Calu3 (cell line): ENCODE measurements around the gene ATIC. TPM values are rescaled to one million over a fixed set of nuclear protein-coding genes. Genes with fewer than 3 reads are reported as not detected.
A peak's percentile ranks its signal among the peaks of the same experiment; 100 is the strongest.
"Not testable (repeated sequence)": the region's sequence is repeated elsewhere in the genome, so short reads cannot be mapped to it uniquely, and the experiment has no call there.

Experiments used
- BruUV-seq: library from RNA; stranded (reverse); fragments of 400-500 nt; replicated peaks from 2 replicates; lab custom pipeline; 2021; lab: Mats Ljungman, UMichigan
- CTCF ChIA-PET: fragments of 300-600 bp; sonication (Branson Sonifier 250); formaldehyde crosslinking; loops from one replicate; lab custom pipeline; 2022; ENCODE audit warnings: antibody characterized with exemption; lab: Charles Lee
- DNase-seq: peaks from one replicate; pipeline ENCODE4 v3.0.0; 2022
- H3K27ac Mint-ChIP-seq: one replicate; pipeline ENCODE4 v1.8.0; 2022; ENCODE audit warnings: mixed read lengths; ENCODE audit not compliant: unreplicated experiment
- H3K27me3 Mint-ChIP-seq: one replicate; pipeline ENCODE4 v1.8.0; 2022; ENCODE audit warnings: mixed read lengths; ENCODE audit not compliant: unreplicated experiment
- H3K36me3 Mint-ChIP-seq: one replicate; pipeline ENCODE4 v1.8.0; 2022; ENCODE audit warnings: mild to moderate bottlenecking, moderate library complexity, mixed read lengths; ENCODE audit not compliant: insufficient read depth, unreplicated experiment
- H3K4me1 Mint-ChIP-seq: one replicate; pipeline ENCODE4 v1.8.0; 2022; ENCODE audit warnings: mild to moderate bottlenecking, low read depth, mixed read lengths; ENCODE audit not compliant: unreplicated experiment
- H3K4me3 Mint-ChIP-seq: one replicate; pipeline ENCODE4 v1.8.0; 2022; ENCODE audit warnings: mild to moderate bottlenecking, low read depth, moderate library complexity, mixed read lengths; ENCODE audit not compliant: unreplicated experiment
- H3K9me3 Mint-ChIP-seq: one replicate; pipeline ENCODE4 v1.8.0; 2022; ENCODE audit warnings: low read depth, mixed read lengths; ENCODE audit not compliant: unreplicated experiment
- intact Hi-C: fragments of 100-400 bp; cut with micrococcal nuclease; formaldehyde crosslinking; loops from one replicate; pipeline ENCODE4 v1.10.0; 2022; ENCODE audit not compliant: unreplicated experiment
- total RNA-seq: library from RNA; stranded (reverse); gene quantifications from 2 replicates; pipeline ENCODE4 v1.2.3, GENCODE V29; 2022
- TF ChIP-seq, protein P1 (sequence below): fragments of 200-600 bp; IDR thresholded peaks from one replicate; pipeline ENCODE4 v1.8.0; 2022; ENCODE audit warnings: antibody characterized with exemption; ENCODE audit not compliant: unreplicated experiment

The ATIC gene
- total RNA-seq, 1 experiment from 2014 or later: 219 TPM

DNA sequence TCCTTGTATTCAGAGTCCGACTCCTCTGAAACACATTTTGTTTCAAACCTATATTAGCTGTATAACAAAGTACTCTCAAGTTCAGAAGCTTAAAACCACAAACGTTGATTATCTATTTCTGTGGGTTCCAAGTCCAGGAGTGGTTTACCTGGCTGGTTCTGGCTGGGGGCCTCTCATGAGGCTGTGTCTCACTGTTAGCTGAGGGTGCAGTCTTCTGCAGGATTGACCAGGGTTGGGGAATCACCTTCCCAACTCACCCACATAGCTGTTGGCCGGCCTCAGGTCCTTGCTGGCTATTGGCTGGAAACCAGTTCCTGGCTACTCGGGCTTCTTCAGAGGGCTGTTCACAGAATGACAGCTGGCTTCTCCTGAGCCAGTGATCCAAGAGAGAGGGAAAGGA, 18.0 kb upstream of the ATIC start:
- Mint-ChIP-seq H3K4me1 (peaks cover 12% of the 10 kb centered on the region), H3K36me3 (no peaks in the 10 kb centered on the region), H3K9me3 (no peaks in the 10 kb centered on the region), H3K4me3 (no peak overlapping the region), H3K27ac (no peak overlapping the region), H3K27me3 (no peaks in the 10 kb centered on the region)
- BruUV-seq: no TSS peak
- no peak for DNase-seq
- TF ChIP-seq, protein P1, sequence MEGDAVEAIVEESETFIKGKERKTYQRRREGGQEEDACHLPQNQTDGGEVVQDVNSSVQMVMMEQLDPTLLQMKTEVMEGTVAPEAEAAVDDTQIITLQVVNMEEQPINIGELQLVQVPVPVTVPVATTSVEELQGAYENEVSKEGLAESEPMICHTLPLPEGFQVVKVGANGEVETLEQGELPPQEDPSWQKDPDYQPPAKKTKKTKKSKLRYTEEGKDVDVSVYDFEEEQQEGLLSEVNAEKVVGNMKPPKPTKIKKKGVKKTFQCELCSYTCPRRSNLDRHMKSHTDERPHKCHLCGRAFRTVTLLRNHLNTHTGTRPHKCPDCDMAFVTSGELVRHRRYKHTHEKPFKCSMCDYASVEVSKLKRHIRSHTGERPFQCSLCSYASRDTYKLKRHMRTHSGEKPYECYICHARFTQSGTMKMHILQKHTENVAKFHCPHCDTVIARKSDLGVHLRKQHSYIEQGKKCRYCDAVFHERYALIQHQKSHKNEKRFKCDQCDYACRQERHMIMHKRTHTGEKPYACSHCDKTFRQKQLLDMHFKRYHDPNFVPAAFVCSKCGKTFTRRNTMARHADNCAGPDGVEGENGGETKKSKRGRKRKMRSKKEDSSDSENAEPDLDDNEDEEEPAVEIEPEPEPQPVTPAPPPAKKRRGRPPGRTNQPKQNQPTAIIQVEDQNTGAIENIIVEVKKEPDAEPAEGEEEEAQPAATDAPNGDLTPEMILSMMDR: no peak
- intact Hi-C loops: no loop called here
- CTCF ChIA-PET: no interaction called here

DNA sequence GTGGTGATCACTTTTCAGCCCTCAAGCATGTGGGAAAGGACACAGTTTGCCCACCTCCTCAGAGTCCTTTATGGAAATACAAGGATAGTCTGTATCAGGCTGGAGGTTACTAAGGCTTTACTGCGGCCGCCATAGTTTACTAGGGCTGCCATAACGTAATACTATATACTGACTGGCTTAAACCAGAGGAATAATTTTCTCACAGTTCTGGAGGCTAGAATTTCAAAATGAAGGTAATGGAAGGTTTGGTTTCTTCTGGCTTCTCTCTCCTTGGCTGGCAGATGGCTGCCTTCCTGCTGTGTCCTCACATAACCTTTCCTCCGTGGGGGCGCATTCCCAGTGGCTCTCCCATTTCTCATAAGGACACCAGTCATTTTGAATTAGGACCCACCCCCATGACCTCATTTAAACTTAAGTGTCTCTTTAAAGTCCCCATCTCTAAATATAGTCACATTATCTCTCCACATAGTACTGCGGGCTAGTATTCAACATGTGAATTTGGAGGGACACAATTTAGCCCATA, 12.5 kb upstream of the ATIC start:
- no peaks in the 10 kb centered on the region for H3K9me3 Mint-ChIP-seq

DNA sequence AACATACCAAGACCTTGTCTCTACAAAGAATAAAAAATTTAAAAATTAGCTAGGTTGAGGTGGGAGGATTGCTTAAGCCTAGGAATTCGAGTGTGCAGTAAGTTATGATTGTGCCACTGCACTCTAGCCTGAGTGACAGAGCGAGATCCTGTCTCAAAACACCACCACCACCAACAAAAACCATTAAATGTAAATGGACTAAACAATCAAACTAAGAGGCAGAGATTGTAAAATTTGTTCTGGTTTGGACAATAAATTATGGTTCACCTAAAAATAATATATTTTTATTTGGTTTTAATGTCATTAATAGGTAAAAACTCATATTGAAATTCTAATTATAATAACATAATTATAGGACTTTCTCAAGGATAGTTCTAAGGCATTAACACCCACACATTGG, 9.9 kb upstream of the ATIC start:
- H3K27me3 Mint-ChIP-seq: no peaks in the 10 kb centered on the region

More for the DNA sequence above, 12.5 kb upstream of the ATIC start:
- no peak overlapping the region for H3K27ac Mint-ChIP-seq
- intact Hi-C loops: no loop called here
- BruUV-seq: no TSS peak
- H3K4me1 Mint-ChIP-seq: peaks cover 12% of the 10 kb centered on the region
- CTCF ChIA-PET: no interaction called here
- no peaks in the 10 kb centered on the region for H3K36me3 Mint-ChIP-seq
- no peak for DNase-seq
- no peak overlapping the region for H3K4me3 Mint-ChIP-seq
- TF ChIP-seq, protein P1: no peak
- H3K27me3 Mint-ChIP-seq: no peaks in the 10 kb centered on the region

DNA sequence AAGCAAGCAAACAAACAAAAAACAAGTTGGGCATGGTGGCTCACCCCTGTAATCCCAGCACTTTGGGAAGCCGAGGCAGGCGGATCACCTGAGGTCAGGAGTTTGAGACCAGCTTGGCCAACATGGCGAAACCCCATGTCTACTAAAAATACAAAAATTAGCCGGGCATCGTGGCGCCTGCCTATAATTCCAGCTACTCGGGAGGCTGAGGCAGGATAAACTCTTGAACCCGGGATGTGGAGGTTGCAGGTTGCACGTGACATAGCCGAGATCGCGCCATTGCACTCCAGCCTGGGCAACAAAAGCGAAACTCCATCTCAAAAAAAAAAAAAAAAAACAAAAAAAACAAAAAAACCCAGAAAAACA, 617 bp upstream of the ATIC start:
- peak; percentile 12 for DNase-seq
- H3K27me3 Mint-ChIP-seq, H3K9me3 Mint-ChIP-seq, intact Hi-C loops, CTCF ChIA-PET: not testable (repeated sequence)
- Mint-ChIP-seq H3K4me3 (peak overlapping the region; percentile 85), H3K4me1 (peaks cover 26% of the 10 kb centered on the region), H3K36me3 (peaks cover 45% of the 10 kb centered on the region), H3K27ac (peak overlapping the region; percentile 67)
- TSS peak; percentile 84 for BruUV-seq

More for the DNA sequence above, 9.9 kb upstream of the ATIC start:
- H3K27ac Mint-ChIP-seq: no peak overlapping the region
- no peaks in the 10 kb centered on the region for H3K36me3 Mint-ChIP-seq
- H3K4me3 Mint-ChIP-seq: no peak overlapping the region
- no TSS peak for BruUV-seq
- peaks cover 9% of the 10 kb centered on the region for H3K4me1 Mint-ChIP-seq
- DNase-seq: no peak
- intact Hi-C loops: no loop called here
- TF ChIP-seq, protein P1: no peak
- H3K9me3 Mint-ChIP-seq: peaks cover 2% of the 10 kb centered on the region
- CTCF ChIA-PET: no interaction called here

DNA sequence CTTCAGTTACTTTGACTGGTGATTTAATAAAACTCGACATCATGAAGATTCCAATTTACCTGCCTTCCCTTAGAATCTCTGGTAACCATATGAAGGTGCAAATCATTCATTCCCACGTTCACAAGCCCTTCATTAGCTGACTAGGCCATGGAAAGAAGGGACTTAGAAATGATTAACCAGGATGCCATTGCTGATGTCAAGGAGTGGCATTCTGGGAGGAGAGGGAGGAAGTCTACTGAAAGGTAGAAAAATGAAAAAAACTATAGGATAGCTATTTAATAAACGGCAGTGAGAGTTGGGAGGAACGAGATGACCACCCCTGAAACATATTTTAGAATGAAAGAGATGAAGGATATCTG, 1.4 kb downstream of the ATIC start:
- peak overlapping the region; percentile 85 for H3K4me3 Mint-ChIP-seq
- CTCF ChIA-PET: interaction anchor here (1.4 kb wide), 1 partner anchor 9 kb away, joined by 4 read pairs; no protein-coding TSS in a partner anchor
- H3K27me3 Mint-ChIP-seq: no peaks in the 10 kb centered on the region
- peaks cover 58% of the 10 kb centered on the region for H3K36me3 Mint-ChIP-seq
- intact Hi-C loops: no loop called here
- no peak for DNase-seq
- no peak overlapping the region for H3K27ac Mint-ChIP-seq
- BruUV-seq: no TSS peak
- H3K4me1 Mint-ChIP-seq: peaks cover 26% of the 10 kb centered on the region
- TF ChIP-seq, protein P1: no peak
- no peaks in the 10 kb centered on the region for H3K9me3 Mint-ChIP-seq
